GM13977 (cell line): ENCODE results near the gene CEBPZOS.
"Not testable (repeated sequence)": the region's sequence is repeated elsewhere in the genome, so short reads cannot be mapped to it uniquely, and the experiment has no call there.

Source experiments
- DNase-seq: peaks from one replicate; pipeline ENCODE4 v3.0.0; 2012; ENCODE audit warnings: low spot score
- in situ Hi-C: fragments of 300-500 bp; cut with MboI; formaldehyde crosslinking; loops from one replicate; pipeline ENCODE4 v1.12.0; 2022; ENCODE audit warnings: low sequenced_read_pairs, low pct_unique_long_range_greater_than_20kb, mixed read lengths, inconsistent platforms; ENCODE audit not compliant: unreplicated experiment
- TF ChIP-seq, protein P1 (sequence below): IDR thresholded peaks from 2 replicates; pipeline ENCODE4 v1.5.1; 2012; ENCODE audit warnings: mild to moderate bottlenecking, control low read depth; ENCODE audit not compliant: insufficient read depth; ENCODE audit errors: extremely low read depth, missing control alignments

The CEBPZOS gene

DNA sequence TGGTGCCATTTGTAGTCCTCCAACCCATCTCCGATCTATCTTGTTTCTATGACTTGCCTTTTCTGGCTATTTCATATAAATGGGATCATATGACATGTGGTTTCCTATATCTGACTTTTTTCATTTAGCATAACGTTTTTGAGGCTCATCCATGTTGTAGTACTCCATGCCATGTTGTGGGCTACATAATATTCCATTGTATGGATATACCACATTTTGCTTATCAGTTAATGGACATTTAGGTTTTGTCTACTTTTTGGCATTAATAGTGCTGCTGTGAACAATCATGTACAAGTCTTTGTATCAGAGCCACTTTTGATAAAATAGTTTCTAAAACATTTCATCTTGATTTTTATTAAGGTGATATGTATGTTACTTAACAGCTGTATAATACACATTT is 7.4 kb downstream of the CEBPZOS start:
- TF ChIP-seq, protein P1, sequence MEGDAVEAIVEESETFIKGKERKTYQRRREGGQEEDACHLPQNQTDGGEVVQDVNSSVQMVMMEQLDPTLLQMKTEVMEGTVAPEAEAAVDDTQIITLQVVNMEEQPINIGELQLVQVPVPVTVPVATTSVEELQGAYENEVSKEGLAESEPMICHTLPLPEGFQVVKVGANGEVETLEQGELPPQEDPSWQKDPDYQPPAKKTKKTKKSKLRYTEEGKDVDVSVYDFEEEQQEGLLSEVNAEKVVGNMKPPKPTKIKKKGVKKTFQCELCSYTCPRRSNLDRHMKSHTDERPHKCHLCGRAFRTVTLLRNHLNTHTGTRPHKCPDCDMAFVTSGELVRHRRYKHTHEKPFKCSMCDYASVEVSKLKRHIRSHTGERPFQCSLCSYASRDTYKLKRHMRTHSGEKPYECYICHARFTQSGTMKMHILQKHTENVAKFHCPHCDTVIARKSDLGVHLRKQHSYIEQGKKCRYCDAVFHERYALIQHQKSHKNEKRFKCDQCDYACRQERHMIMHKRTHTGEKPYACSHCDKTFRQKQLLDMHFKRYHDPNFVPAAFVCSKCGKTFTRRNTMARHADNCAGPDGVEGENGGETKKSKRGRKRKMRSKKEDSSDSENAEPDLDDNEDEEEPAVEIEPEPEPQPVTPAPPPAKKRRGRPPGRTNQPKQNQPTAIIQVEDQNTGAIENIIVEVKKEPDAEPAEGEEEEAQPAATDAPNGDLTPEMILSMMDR: no peak
- DNase-seq: no peak
- in situ Hi-C loops: no loop called here

DNA sequence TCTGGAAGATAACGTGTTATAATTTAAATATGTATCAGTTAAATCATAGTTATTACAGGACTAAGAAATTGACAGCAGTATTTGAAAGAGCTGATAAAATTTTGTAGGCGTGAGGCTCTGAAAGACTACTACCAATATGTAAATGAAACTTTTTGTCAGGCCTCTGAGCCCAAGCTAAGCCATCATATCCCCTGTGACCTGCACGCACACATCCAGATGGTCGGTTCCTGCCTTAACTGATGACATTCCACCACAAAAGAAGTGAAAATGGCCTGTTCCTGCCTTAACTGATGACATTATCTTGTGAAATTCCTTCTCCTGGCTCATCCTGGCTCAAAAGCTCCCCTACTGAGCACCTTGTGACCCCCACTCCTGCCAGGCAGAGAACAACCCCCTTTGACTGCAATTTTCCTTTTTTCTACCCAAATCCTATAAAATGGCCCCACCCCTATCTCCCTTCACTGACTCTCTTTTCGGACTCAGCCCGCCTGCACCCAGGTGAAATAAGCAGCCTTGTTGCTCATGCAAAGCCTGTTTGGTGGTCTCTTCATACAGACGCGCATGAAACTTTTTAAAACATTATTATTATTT is 8.9 kb downstream of the CEBPZOS start:
- in situ Hi-C loops, DNase-seq: not testable (repeated sequence)

DNA sequence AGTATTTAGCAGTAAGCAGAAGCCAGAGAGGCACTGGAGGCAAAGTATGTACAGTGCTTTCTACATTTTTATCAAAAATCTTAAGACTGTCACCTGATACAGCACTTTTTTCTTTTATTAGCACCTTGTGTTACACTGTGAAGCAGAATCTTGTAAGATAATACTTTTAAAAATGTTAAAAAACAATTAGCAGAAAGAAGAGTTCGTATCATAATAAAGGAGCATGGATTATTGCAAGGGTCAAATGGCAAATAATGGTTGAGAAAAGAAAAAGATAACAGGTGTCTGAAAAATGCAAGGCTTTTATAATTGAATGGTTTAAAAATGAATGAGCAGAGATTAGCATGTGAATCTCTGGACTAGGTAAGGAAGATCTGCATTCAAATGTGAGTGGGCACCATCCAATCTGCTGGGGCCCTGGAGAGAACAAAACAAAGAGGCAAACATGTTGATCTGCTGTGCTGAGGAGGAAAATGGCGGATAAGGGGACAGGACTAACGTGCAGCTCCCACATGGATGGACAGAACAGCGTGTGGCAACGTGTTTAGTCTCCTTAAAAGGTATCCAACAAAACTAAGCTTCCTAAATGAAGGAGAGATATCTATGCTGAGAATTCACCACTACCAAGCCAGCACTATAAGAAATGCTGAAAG is 9.5 kb downstream of the CEBPZOS start:
- in situ Hi-C loops: no loop called here
- TF ChIP-seq, protein P1: no peak
- DNase-seq: no peak

DNA sequence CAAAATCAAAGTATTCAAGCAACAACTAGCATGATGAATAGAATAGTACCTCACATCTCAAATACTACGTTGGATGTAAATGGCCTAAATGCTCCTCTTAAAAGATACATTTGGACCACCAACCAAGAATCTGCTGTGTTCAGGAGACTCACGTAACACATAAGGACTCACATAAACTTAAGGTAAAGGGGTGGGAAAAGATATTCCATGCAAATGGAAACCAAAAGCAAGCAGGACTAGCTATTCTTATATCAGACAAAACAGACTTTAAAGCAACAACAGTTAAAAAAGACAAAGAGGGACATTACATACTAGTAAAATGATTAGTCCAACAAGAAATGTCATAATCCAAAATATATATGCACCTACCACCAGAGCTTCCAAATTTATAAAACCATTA is 10.5 kb downstream of the CEBPZOS start:
- DNase-seq, in situ Hi-C loops: not testable (repeated sequence)

DNA sequence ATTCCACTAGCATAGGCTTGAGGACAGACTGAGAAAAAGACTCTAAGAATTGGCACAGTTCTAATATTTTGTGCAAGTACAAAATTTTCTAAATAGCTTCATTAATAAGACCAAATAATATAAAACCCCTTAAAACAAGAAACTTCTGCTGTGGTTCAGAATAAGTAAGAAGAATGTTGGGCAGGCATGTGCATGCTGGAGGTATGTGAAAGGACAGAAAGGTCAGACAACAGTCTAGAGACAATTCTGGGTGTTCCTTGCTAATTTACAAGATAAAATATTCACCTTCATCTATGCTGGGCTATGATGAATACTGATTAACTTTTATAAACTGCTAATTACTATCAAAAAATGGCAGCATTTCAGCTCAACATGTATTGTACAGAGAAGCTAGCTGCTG is 14.9 kb downstream of the CEBPZOS start:
- no peak for DNase-seq
- in situ Hi-C loops: no loop called here
- TF ChIP-seq, protein P1: no peak

DNA sequence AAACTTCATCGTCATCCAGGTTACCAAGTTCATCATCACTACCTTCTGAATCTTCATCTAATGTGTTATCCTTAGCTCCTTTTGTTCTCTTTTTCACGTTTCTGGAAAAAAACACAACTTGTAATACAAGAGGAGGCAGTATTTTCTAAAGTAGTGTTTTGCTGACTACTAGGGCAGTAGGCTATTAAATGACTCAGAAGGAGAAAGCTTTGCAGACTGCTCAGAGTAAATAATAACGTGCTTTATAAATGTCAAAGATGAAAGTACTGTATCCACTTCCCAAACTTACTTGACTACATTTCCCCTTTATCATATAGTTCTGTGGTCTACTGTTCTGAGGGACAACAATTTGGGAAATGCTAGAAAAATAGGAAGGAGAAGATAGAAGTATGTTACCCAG is 15.6 kb downstream of the CEBPZOS start:
- no peak for DNase-seq
- in situ Hi-C loops: no loop called here
- TF ChIP-seq, protein P1: no peak

DNA sequence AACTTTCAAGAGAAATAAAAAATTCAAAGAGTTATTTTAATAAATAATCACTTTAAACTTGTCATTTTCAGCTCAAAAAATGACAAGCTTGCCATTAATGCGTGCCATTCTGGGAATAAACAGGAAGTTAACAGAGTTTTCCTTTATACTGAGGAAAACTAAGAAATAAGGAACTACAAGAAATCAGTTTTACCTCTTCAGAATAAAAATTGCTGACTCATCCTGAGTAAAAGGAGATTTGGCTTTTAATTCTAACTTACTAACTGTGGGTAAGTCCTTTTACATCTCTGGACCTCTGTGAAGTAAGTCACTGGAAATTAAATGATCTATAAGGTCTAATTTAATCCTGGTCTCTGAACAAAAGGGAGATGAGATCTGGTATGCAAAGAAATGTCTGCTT is 19.0 kb downstream of the CEBPZOS start:
- in situ Hi-C loops: no loop called here
- TF ChIP-seq, protein P1: no peak
- no peak for DNase-seq
